ENCODE data around the gene POLR3H. TPM values are rescaled to one million over a fixed set of nuclear protein-coding genes. Genes with fewer than 3 reads are reported as not detected.
A peak's percentile ranks its signal among the peaks of the same experiment; 100 is the strongest.

POLR3H gene
- total RNA-seq, 1 donor from 2014 or later, result 24.6 TPM

DNA sequence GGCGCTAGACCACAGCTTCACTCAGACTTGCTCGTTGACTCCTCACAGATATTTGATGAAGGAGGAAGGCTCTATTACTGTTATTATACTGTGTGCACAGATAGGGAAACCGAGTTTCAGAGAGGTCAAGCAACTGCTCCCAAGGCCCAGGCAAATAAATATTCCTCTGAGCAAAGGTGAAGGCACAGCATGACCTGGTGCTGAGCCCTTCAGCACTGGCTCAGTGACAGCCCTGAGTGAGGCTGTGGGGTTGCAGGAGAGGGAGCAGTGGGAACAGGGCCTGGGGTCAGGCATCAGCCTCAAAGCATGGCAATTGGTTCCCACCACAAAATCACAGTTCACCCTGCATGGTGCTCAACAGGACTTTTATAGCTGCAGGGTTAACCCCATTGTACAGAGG, 7.1 kb downstream of the POLR3H start:
- no peaks in the 10 kb centered on the region for H3K9me3 Mint-ChIP-seq (ENCODE audit: unreplicated experiment)
- no peak for DNase-seq
- no peaks in the 10 kb centered on the region for H3K36me3 Mint-ChIP-seq (ENCODE audit: unreplicated experiment)
- H3K27ac Mint-ChIP-seq (ENCODE audit: unreplicated experiment), result no peak overlapping the region
- no peak overlapping the region for H3K4me3 Mint-ChIP-seq (ENCODE audit: unreplicated experiment)
- TF ChIP-seq, protein P1, sequence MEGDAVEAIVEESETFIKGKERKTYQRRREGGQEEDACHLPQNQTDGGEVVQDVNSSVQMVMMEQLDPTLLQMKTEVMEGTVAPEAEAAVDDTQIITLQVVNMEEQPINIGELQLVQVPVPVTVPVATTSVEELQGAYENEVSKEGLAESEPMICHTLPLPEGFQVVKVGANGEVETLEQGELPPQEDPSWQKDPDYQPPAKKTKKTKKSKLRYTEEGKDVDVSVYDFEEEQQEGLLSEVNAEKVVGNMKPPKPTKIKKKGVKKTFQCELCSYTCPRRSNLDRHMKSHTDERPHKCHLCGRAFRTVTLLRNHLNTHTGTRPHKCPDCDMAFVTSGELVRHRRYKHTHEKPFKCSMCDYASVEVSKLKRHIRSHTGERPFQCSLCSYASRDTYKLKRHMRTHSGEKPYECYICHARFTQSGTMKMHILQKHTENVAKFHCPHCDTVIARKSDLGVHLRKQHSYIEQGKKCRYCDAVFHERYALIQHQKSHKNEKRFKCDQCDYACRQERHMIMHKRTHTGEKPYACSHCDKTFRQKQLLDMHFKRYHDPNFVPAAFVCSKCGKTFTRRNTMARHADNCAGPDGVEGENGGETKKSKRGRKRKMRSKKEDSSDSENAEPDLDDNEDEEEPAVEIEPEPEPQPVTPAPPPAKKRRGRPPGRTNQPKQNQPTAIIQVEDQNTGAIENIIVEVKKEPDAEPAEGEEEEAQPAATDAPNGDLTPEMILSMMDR (IDR thresholded peaks at IDR 0.05; ENCODE audit: partially characterized antibody, unreplicated experiment), result no peak
- H3K27me3 Mint-ChIP-seq (ENCODE audit: unreplicated experiment), result peaks cover 9% of the 10 kb centered on the region
- peaks cover 1% of the 10 kb centered on the region for H3K4me1 Mint-ChIP-seq (ENCODE audit: low read depth, unreplicated experiment)

DNA sequence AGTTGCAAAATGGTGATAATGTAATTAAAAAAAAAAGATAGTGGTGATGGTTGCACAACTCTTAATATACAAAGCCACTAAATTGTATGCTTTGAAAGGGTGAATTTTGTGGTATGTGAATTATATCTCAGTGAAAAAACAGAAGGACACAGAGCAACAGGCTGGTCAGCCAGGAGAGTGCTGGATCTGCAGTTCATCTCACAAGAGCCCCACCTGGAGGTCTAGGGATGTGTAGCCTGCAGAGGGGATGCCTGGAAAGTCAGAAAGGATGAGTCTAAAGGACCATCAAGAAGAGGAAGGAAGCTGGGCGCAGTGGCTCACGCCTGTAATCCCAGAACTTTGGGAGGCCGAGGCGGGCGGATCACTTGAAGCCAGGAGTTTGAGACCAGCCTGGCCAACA, 9.0 kb downstream of the POLR3H start:
- Mint-ChIP-seq H3K36me3 (ENCODE audit: unreplicated experiment) (no peaks in the 10 kb centered on the region), H3K9me3 (ENCODE audit: unreplicated experiment) (no peaks in the 10 kb centered on the region), H3K4me3 (ENCODE audit: unreplicated experiment) (no peak overlapping the region), H3K27me3 (ENCODE audit: unreplicated experiment) (peaks cover 7% of the 10 kb centered on the region), H3K27ac (ENCODE audit: unreplicated experiment) (no peak overlapping the region), H3K4me1 (ENCODE audit: low read depth, unreplicated experiment) (peaks cover 8% of the 10 kb centered on the region)
- peak; percentile 43 for DNase-seq
- TF ChIP-seq, protein P1 (IDR thresholded peaks at IDR 0.05; ENCODE audit: partially characterized antibody, unreplicated experiment), result no peak

DNA sequence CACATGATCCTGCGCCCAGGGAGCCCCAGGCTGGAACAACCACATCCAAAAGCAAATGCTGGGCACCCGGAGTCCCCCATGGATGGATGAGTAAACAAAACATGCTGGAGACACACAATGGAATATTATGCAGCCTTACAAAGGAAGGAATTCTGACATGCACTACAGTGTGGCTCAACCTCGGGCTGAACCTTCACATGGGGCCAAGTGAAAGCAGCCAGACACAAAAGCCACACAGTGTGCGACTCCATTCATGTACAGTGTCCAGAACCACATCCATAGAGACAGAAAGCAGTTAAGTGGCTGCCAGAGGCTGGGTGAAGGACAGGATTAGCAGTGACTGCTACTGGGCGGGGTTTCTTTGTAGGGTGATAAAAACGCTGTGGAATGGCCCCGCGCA, 10.1 kb downstream of the POLR3H start:
- no peaks in the 10 kb centered on the region for H3K9me3 Mint-ChIP-seq (ENCODE audit: unreplicated experiment)
- H3K4me1 Mint-ChIP-seq (ENCODE audit: low read depth, unreplicated experiment), result peaks cover 8% of the 10 kb centered on the region
- H3K27me3 Mint-ChIP-seq (ENCODE audit: unreplicated experiment), result peaks cover 5% of the 10 kb centered on the region
- DNase-seq, result no peak
- no peak overlapping the region for H3K4me3 Mint-ChIP-seq (ENCODE audit: unreplicated experiment)
- TF ChIP-seq, protein P1 (IDR thresholded peaks at IDR 0.05; ENCODE audit: partially characterized antibody, unreplicated experiment), result no peak
- no peaks in the 10 kb centered on the region for H3K36me3 Mint-ChIP-seq (ENCODE audit: unreplicated experiment)
- no peak overlapping the region for H3K27ac Mint-ChIP-seq (ENCODE audit: unreplicated experiment)

DNA sequence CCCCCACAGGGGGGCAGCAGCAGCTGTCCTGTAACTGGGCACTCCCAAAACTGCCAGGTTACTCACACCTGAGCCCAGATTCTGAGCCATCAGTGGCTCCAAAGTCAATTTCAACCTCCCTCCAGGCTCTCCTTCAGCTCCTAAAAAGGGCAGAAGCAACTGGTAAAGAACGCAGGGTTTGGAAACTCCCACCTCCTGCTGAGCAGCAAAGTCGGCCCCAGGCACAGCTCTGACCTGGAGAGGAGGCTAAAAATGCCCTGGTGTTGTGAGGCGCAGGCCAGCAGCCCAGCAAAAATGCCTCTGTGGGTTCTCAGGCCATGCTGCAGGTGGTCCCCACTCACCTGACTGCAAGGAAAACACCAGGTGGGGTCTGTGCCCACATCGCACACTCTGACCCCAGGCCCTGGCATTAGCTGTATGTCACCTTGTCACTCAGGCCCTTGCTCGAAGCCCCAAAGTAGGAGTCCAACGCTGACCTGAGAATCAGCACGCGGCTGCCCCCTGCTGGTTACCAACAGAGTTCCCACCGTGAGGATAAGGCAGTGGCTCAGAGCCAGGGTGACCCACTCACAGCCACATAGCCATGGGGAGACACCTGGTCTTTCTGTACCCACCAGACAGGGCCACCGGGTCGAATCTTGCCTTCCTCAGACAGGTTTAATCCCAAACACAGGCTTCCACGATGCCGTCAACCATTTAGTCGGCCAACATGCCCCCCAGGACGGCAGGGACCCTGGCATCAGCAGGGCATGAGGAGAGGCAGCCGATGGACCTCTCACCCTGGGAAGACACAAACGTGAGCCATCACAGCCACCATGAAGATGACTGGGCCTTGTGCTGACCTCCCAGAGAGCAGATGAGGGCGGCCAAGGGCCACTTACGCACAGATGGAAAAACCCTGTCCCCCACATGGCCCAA, 11.1 kb downstream of the POLR3H start:
- H3K9me3 Mint-ChIP-seq (ENCODE audit: unreplicated experiment), result peaks cover 4% of the 10 kb centered on the region
- no peak overlapping the region for H3K4me3 Mint-ChIP-seq (ENCODE audit: unreplicated experiment)
- TF ChIP-seq, protein P1 (IDR thresholded peaks at IDR 0.05; ENCODE audit: partially characterized antibody, unreplicated experiment), result peak; percentile 82
- H3K27ac Mint-ChIP-seq (ENCODE audit: unreplicated experiment), result no peak overlapping the region
- peaks cover 8% of the 10 kb centered on the region for H3K4me1 Mint-ChIP-seq (ENCODE audit: low read depth, unreplicated experiment)
- H3K27me3 Mint-ChIP-seq (ENCODE audit: unreplicated experiment), result peaks cover 8% of the 10 kb centered on the region
- H3K36me3 Mint-ChIP-seq (ENCODE audit: unreplicated experiment), result peaks cover 6% of the 10 kb centered on the region
- peak; percentile 89 for DNase-seq
